ENCODE measurements around the gene COG1.

- TF ChIP-seq CTCF (IDR thresholded peaks at IDR 0.05), result no peak
- TF ChIP-seq POLR2A (IDR thresholded peaks at IDR 0.05), result no peak
Observed at GRCh38 chr17:73165616-73166404, 27.0 kb upstream of the COG1 start.

Measured in uterus (tissue), 2 donors.